Measurements from ENCODE around the gene ZNF407. TPM values are rescaled to one million over a fixed set of nuclear protein-coding genes. Genes with fewer than 3 reads are reported as not detected.

ZNF407 gene
- total RNA-seq, 1 donor from 2014 or later: 31.4 TPM

GRCh38 chr18:74892066-74892627 is 294.5 kb downstream of the ZNF407 start:
- no peak for DNase-seq

GRCh38 chr18:74895686-74896085 is 298.0 kb downstream of the ZNF407 start:
- DNase-seq: no peak

- DNase-seq: no peak
These were observed 298.8 kb downstream of the ZNF407 start for GRCh38 chr18:74896390-74896991.

GRCh38 chr18:74897971-74898657 is 300.4 kb downstream of the ZNF407 start:
- no peak for DNase-seq

- DNase-seq: no peak
These were observed 301.3 kb downstream of the ZNF407 start for GRCh38 chr18:74898965-74899364.

GRCh38 chr18:74899554-74899953 is 301.9 kb downstream of the ZNF407 start:
- DNase-seq: no peak

GRCh38 chr18:74901362-74902146 is 303.9 kb downstream of the ZNF407 start:
- DNase-seq: no peak

- no peak for DNase-seq
These were observed 304.4 kb downstream of the ZNF407 start for GRCh38 chr18:74902147-74902455.

GRCh38 chr18:74905247-74905646 is 307.6 kb downstream of the ZNF407 start:
- DNase-seq: no peak

- no peak for DNase-seq
These were observed 308.5 kb downstream of the ZNF407 start for GRCh38 chr18:74906184-74906583.

- no peak for DNase-seq
These were observed 316.5 kb downstream of the ZNF407 start for GRCh38 chr18:74914052-74914591.

GRCh38 chr18:74914648-74915047 is 317.0 kb downstream of the ZNF407 start:
- no peak for DNase-seq

GRCh38 chr18:74916773-74917393 is 319.2 kb downstream of the ZNF407 start:
- DNase-seq: no peak

- DNase-seq: no peak
These were observed 320.7 kb downstream of the ZNF407 start for GRCh38 chr18:74918276-74918790.

GRCh38 chr18:74921057-74921820 is 323.6 kb downstream of the ZNF407 start:
- DNase-seq: no peak

- no peak for DNase-seq
These were observed 328.4 kb downstream of the ZNF407 start for GRCh38 chr18:74926051-74926450.

- DNase-seq: no peak
These were observed 330.7 kb downstream of the ZNF407 start for GRCh38 chr18:74928194-74928968.

- no peak for DNase-seq
These were observed 331.4 kb downstream of the ZNF407 start for GRCh38 chr18:74929110-74929509.

GRCh38 chr18:74930616-74931015 is 332.9 kb downstream of the ZNF407 start:
- DNase-seq: no peak

GRCh38 chr18:74933930-74934329 is 336.3 kb downstream of the ZNF407 start:
- DNase-seq: no peak

GRCh38 chr18:74935434-74935833 is 337.8 kb downstream of the ZNF407 start:
- no peak for DNase-seq

Data from occipital lobe (tissue), 2 donors.